ENCODE results near the gene IL1RAPL1. TPM values are rescaled to one million over a fixed set of nuclear protein-coding genes. Genes with fewer than 3 reads are reported as not detected.

IL1RAPL1 gene
- total and polyA plus RNA-seq, 9 of the 15 experiments (the other 6 are each of a cell fraction or from before 2014, with no cell fraction given) = 0.04 to 0.07 (median 0.04) TPM; not detected in 6

DNA sequence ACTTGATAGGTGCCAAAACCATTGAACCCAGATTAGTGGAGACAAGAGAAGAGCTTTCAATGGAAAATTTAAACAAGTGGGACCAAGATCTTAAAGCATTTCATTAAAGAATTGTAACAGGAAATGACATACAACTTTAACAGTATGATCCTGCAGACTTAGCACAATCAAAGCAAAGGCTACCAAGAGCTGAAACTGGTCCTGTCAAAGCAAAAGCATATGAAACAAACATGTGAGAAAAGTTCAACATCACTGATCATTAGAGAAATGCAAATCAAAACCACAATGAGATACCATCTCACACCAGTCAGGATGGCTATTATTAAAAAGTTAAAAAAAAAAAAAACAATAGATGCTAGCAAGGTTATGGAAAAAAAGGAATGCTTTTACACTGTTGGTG is 425.6 kb downstream of the IL1RAPL1 start:
- DNase-seq (ENCODE audit: extremely low read depth in 1 of 4, low spot score in 3 of 4) (no peak), ATAC-seq (no peak), FAIRE-seq (no peak)
- no peaks in the 10 kb centered on the region for H3K79me2 ChIP-seq (ENCODE audit: control insufficient read depth, insufficient read depth, low read length)
- no peaks in the 10 kb centered on the region for H4K20me1 ChIP-seq (replicated peaks; ENCODE audit: control insufficient read depth, insufficient read depth, low read length)
- no peak overlapping the region for H3K4me2 ChIP-seq (ENCODE audit: insufficient read depth, low read length)
- ChIA-PET POLR2A (no interaction called here), CTCF (ENCODE audit: low intra/inter-chr PET ratio) (no interaction called here)
- H3K9me1 ChIP-seq (ENCODE audit: control insufficient read depth, insufficient read depth, low read length) = no peaks in the 10 kb centered on the region
- no peak overlapping the region for H3K9ac ChIP-seq (ENCODE audit: insufficient read depth in 1 of 2, low read depth in 2 of 2, low read length in 2 of 2)
- no peaks in the 10 kb centered on the region for H3K4me1 ChIP-seq (replicated peaks in 1 of 2; ENCODE audit: control insufficient read depth in 2 of 2, insufficient read depth in 2 of 2, low read length in 2 of 2)
- no TSS peak for BruUV-seq (replicated peaks)
- TF ChIP-seq, protein P1, sequence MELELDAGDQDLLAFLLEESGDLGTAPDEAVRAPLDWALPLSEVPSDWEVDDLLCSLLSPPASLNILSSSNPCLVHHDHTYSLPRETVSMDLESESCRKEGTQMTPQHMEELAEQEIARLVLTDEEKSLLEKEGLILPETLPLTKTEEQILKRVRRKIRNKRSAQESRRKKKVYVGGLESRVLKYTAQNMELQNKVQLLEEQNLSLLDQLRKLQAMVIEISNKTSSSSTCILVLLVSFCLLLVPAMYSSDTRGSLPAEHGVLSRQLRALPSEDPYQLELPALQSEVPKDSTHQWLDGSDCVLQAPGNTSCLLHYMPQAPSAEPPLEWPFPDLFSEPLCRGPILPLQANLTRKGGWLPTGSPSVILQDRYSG (tag; conservative IDR thresholded peaks at IDR 0.05; ENCODE audit: low read depth) = no peak
- TF ChIP-seq MECOM (CRISPR knock-in tag; IDR thresholded peaks at IDR 0.05) (no peak), ZBTB17 (CRISPR knock-in tag; IDR thresholded peaks at IDR 0.05) (no peak), FOXJ3 (CRISPR knock-in tag; IDR thresholded peaks at IDR 0.05) (no peak), DLX4 (CRISPR knock-in tag; IDR thresholded peaks at IDR 0.05) (no peak), ASH1L (IDR thresholded peaks at IDR 0.05; ENCODE audit: borderline replicate concordance, low read depth, partially characterized antibody) (no peak), GABPB1 (CRISPR knock-in tag; IDR thresholded peaks at IDR 0.05) (no peak), NCOA1 (IDR thresholded peaks at IDR 0.05; ENCODE audit: low read depth) (no peak), SREBF1 (IDR thresholded peaks at IDR 0.05; ENCODE audit: borderline replicate concordance, low read depth, low read length) (no peak), POLR2A (conservative IDR thresholded peaks at IDR 0.05) (no peak)
- TF ChIP-seq, protein P2, sequence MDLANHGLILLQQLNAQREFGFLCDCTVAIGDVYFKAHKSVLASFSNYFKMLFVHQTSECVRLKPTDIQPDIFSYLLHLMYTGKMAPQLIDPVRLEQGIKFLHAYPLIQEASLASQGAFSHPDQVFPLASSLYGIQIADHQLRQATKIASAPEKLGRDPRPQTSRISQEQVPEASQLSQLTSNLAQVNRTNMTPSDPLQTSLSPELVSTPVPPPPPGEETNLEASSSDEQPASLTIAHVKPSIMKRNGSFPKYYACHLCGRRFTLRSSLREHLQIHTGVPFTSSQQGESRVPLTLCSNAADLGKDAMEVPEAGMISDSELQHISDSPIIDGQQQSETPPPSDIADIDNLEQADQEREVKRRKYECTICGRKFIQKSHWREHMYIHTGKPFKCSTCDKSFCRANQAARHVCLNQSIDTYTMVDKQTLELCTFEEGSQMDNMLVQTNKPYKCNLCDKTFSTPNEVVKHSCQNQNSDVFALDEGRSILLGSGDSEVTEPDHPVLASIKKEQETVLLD (IDR thresholded peaks at IDR 0.05) = no peak
- intact Hi-C loops (cut with micrococcal nuclease) (no loop called here), in situ Hi-C loops (cut with MboI) (no loop called here)
- H3K9me3 ChIP-seq (replicated peaks; ENCODE audit: control insufficient read depth, insufficient read depth, low read depth, low read length) = no peaks in the 10 kb centered on the region
- no peaks in the 10 kb centered on the region for H3K36me3 ChIP-seq (ENCODE audit: control insufficient read depth, insufficient read depth, low read length)
- no peak overlapping the region for H3K27ac ChIP-seq (ENCODE audit: extremely low read depth, low read depth, low read length)
- no peaks in the 10 kb centered on the region for H3K27me3 ChIP-seq (ENCODE audit: control insufficient read depth in 2 of 2, insufficient read depth in 2 of 2, low read length in 2 of 2)
- no peak overlapping the region for H3K4me3 ChIP-seq
- H2AFZ ChIP-seq (ENCODE audit: low read depth, low read length) = no peak overlapping the region

All from K562 (cell line).